A549 (cell line): ENCODE results near the gene AGTRAP. TPM values are rescaled to one million over a fixed set of nuclear protein-coding genes. Genes with fewer than 3 reads are reported as not detected.

ENCODE experiments used
- ATAC-seq, 2 experiments: fragments of 200-7000 bp in 1 of 2; fragments of >200 bp in 1 of 2; cut with Nextera tagmentation in 1 of 2; cut with Tn5 transposase in 1 of 2; 3 replicates each; pipeline versions ENCODE4 v1.8.0 to v1.9.1; 2018 to 2020; ENCODE audit warnings: mild to moderate bottlenecking in 1 of 2, moderate library complexity in 1 of 2
- CTCF ChIA-PET: fragments of 300-600 bp; sonication (Branson Sonifier 250); formaldehyde crosslinking; extraction: SDS; loops from one replicate; lab custom pipeline; 2021; ENCODE audit warnings: antibody characterized with exemption, inconsistent platforms; lab: Yijun Ruan, JAX
- POLR2A ChIA-PET: fragments of 350-600 bp; formaldehyde crosslinking; extraction: SDS; loops from one replicate; lab custom pipeline; 2021; ENCODE audit warnings: antibody characterized with exemption, inconsistent platforms; lab: Yijun Ruan, JAX
- DNase-seq, 2 experiments: peaks; one replicate each; pipeline versions ENCODE4 v3.0.0 to v3.0.0-alpha.2; 2011 to 2016; ENCODE audit warnings: low read depth in 1 of 2, low spot score in 1 of 2
- FAIRE-seq: peaks from 2 replicates; lab custom pipeline; 2011; peaks lifted over from hg19 to GRCh38; lab: Jason Lieb, UNC
- H3K27ac ChIP-seq, 2 experiments: fragments of >200 bp; sonication (Bioruptor Twin); formaldehyde crosslinking; 3 replicates each; pipeline ENCODE4 v1.5.1; 2016 to 2017
- H3K4me1 ChIP-seq: fragments of >200 bp; sonication (Bioruptor Twin); formaldehyde crosslinking; 3 replicates; pipeline ENCODE4 v1.6.1; 2016
- H3K4me2 ChIP-seq: fragments of >200 bp; sonication (Bioruptor Twin); formaldehyde crosslinking; 3 replicates; pipeline ENCODE4 v1.6.1; 2016
- H3K4me3 ChIP-seq: fragments of >200 bp; sonication (Bioruptor Twin); formaldehyde crosslinking; 3 replicates; pipeline ENCODE4 v1.5.1; 2016
- H3K9me3 ChIP-seq: fragments of >200 bp; sonication (Bioruptor Twin); formaldehyde crosslinking; 3 replicates; pipeline ENCODE4 v1.6.1; 2016
- ESRRA ChIP-seq: fragments of 150-350 bp; IDR thresholded peaks from 2 replicates; pipeline ENCODE4 v1.6.1; 2014; ENCODE audit warnings: mild to moderate bottlenecking, low read length, borderline replicate concordance
- FOSB ChIP-seq: fragments of 250-450 bp; sonication (Bioruptor Pico); IDR thresholded peaks from 2 replicates; pipeline ENCODE4 v1.5.0; 2020; ENCODE audit warnings: mild to moderate bottlenecking, moderate library complexity
- FOXS1 ChIP-seq: fragments of 250-450 bp; sonication (Bioruptor Pico); IDR thresholded peaks from 2 replicates; pipeline ENCODE4 v1.5.0; 2020; ENCODE audit warnings: mild to moderate bottlenecking, moderate library complexity
- HOXB13 ChIP-seq: fragments of 250-450 bp; sonication (Bioruptor Pico); IDR thresholded peaks from 2 replicates; pipeline ENCODE4 v1.5.0; 2020; ENCODE audit warnings: low read depth, mild to moderate bottlenecking, moderate library complexity
- KDM1A ChIP-seq: fragments of 200-600 bp; sonication (generic); IDR thresholded peaks from 2 replicates; pipeline ENCODE4 v1.6.1; 2016; ENCODE audit warnings: low read depth, mild to moderate bottlenecking
- NPAS2 ChIP-seq: fragments of 250-450 bp; sonication (Bioruptor Pico); IDR thresholded peaks from 2 replicates; pipeline ENCODE4 v1.8.0; 2022; ENCODE audit warnings: mild to moderate bottlenecking, moderate library complexity, borderline replicate concordance
- PHF8 ChIP-seq: fragments of 200-600 bp; sonication (generic); IDR thresholded peaks from 2 replicates; pipeline ENCODE4 v1.6.1; 2016; ENCODE audit warnings: low read depth, mild to moderate bottlenecking, antibody characterized with exemption, moderate library complexity, borderline replicate concordance
- RAD21 ChIP-seq, 2 experiments: fragments of >200 bp in 1 of 2; sonication (Bioruptor Twin) in 1 of 2; formaldehyde crosslinking in 1 of 2; IDR thresholded peaks in 1 of 2; conservative IDR thresholded peaks in 1 of 2; 2 replicates in 1 of 2; 3 replicates in 1 of 2; pipeline ENCODE4 v1.6.1; 2012 to 2018; ENCODE audit warnings: inconsistent platforms in 1 of 2
- RARB ChIP-seq: fragments of 250-450 bp; sonication (Bioruptor Pico); IDR thresholded peaks from 2 replicates; pipeline ENCODE4 v1.8.0; 2021; ENCODE audit warnings: mild to moderate bottlenecking, moderate library complexity
- RFX5 ChIP-seq: fragments of 450-650 bp; IDR thresholded peaks from 2 replicates; pipeline ENCODE4 v1.7.1; 2014; ENCODE audit warnings: antibody characterized with exemption, mild to moderate bottlenecking, moderate library complexity
- SREBF2 ChIP-seq: fragments of 450-650 bp; IDR thresholded peaks from 2 replicates; pipeline ENCODE4 v1.6.1; 2014; ENCODE audit warnings: mild to moderate bottlenecking, moderate library complexity
- TFCP2L1 ChIP-seq: fragments of 250-450 bp; sonication (Bioruptor Pico); IDR thresholded peaks from 2 replicates; pipeline ENCODE4 v1.5.0; 2021; ENCODE audit warnings: mild to moderate bottlenecking
- TP53 ChIP-seq: fragments of 250-450 bp; sonication (Bioruptor Pico); IDR thresholded peaks from 2 replicates; pipeline ENCODE4 v1.5.0; 2021; ENCODE audit warnings: mild to moderate bottlenecking, moderate library complexity
- ZFP36 ChIP-seq: fragments of 450-650 bp; IDR thresholded peaks from 2 replicates; pipeline ENCODE4 v1.6.1; 2014; ENCODE audit warnings: borderline replicate concordance; ENCODE audit not compliant: partially characterized antibody
- ZNF302 ChIP-seq: fragments of 250-450 bp; sonication (Bioruptor Pico); IDR thresholded peaks from 2 replicates; pipeline ENCODE4 v1.9.0; 2021; ENCODE audit warnings: inconsistent platforms, mild to moderate bottlenecking, moderate library complexity
- ZSCAN20 ChIP-seq: fragments of 250-450 bp; sonication (Bioruptor Pico); IDR thresholded peaks from 2 replicates; pipeline ENCODE4 v1.8.0; 2022; ENCODE audit warnings: mild to moderate bottlenecking, moderate library complexity
- WGBS: methylation state at CpG from one replicate; pipeline ENCODE4 v1.1.6; 2017; ENCODE audit errors: missing lambda C conversion rate; 5-methylcytosine and 5-hydroxymethylcytosine counted together
- polyA plus RNA-seq, 4 experiments: library from polyadenylated mRNA; depleted of rRNA in 3 of 4; stranded (reverse); fragments of >200 nt; fragmentation: RNase III in 1 of 4; extraction: RNeasy Plus Mini Kit Qiagen cat#74134 plus additional on column Dnase treatment in 1 of 4; gene quantifications; 2 replicates in 3 of 4; 3 replicates in 1 of 4; pipeline ENCODE4 v1.2.3, GENCODE V29; 2011 to 2017
- TF ChIP-seq, protein P1 (sequence below): IDR thresholded peaks from 2 replicates; pipeline ENCODE4 v1.6.1; 2012; ENCODE audit warnings: low read depth, borderline replicate concordance
- TF ChIP-seq, protein P2 (sequence below): fragments of 450-650 bp; IDR thresholded peaks from 2 replicates; pipeline ENCODE4 v1.6.1; 2014; ENCODE audit warnings: antibody characterized with exemption
- TF ChIP-seq, protein P3 (sequence below): fragments of 250-450 bp; sonication (Bioruptor Pico); IDR thresholded peaks from 2 replicates; pipeline ENCODE4 v1.5.0; 2021; ENCODE audit warnings: mild to moderate bottlenecking, moderate library complexity, borderline replicate concordance
- TF ChIP-seq, protein P4 (sequence below): fragments of >200 bp; sonication (Bioruptor Twin); formaldehyde crosslinking; IDR thresholded peaks from 2 replicates; pipeline ENCODE4 v1.6.1; 2016

The AGTRAP gene
- polyA plus RNA-seq, 2 of the 4 experiments (the other 2 are of a cell fraction) = 26.9 to 57.5 TPM

DNA sequence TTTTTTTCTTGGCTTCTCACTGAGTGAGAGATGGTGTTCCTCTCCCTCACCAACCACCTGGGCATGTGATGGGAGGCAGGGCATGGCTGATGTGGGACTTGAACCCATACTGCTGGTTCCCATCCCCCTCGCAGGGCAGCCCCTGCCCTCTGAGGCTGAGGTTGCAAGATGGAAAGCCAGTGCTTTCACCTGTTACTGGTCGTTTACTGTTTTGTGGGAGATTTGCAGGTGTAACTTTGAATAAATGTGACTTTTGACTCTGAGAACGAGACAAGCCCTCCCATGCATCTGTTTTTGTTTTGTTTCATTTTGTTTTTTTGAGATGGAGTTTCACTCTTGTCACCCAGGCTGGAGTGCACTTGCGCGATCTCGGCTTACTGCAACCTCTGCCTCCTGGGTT, 47.6 kb downstream of the AGTRAP start:
- TF ChIP-seq, protein P1, sequence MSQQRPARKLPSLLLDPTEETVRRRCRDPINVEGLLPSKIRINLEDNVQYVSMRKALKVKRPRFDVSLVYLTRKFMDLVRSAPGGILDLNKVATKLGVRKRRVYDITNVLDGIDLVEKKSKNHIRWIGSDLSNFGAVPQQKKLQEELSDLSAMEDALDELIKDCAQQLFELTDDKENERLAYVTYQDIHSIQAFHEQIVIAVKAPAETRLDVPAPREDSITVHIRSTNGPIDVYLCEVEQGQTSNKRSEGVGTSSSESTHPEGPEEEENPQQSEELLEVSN = no peak
- no peak for TF ChIP-seq RAD21 (conservative IDR thresholded peaks at IDR 0.05 in 1 of 2, IDR thresholded peaks at IDR 0.05 in 1 of 2)
- TF ChIP-seq NPAS2 (CRISPR knock-in tag) = no peak
- TF ChIP-seq PHF8 = no peak
- ATAC-seq = no peak
- ChIA-PET CTCF (interaction anchor here (1.4 to 4.7 kb wide), 3 partner anchors 9 to 22 kb away, joined by 5 to 26 read pairs (median 7); partner anchors contain the start of gene C1orf167), POLR2A (no interaction called here)
- 79% methylated on average over 5 of the region's 6 CpGs for WGBS
- no peak overlapping the region for H3K27ac ChIP-seq
- no peak for DNase-seq
- H3K4me1 ChIP-seq = peaks cover 10% of the 10 kb centered on the region
- no peak for FAIRE-seq
- H3K4me2 ChIP-seq = no peak overlapping the region
- no peak overlapping the region for H3K4me3 ChIP-seq
- no peaks in the 10 kb centered on the region for H3K9me3 ChIP-seq

DNA sequence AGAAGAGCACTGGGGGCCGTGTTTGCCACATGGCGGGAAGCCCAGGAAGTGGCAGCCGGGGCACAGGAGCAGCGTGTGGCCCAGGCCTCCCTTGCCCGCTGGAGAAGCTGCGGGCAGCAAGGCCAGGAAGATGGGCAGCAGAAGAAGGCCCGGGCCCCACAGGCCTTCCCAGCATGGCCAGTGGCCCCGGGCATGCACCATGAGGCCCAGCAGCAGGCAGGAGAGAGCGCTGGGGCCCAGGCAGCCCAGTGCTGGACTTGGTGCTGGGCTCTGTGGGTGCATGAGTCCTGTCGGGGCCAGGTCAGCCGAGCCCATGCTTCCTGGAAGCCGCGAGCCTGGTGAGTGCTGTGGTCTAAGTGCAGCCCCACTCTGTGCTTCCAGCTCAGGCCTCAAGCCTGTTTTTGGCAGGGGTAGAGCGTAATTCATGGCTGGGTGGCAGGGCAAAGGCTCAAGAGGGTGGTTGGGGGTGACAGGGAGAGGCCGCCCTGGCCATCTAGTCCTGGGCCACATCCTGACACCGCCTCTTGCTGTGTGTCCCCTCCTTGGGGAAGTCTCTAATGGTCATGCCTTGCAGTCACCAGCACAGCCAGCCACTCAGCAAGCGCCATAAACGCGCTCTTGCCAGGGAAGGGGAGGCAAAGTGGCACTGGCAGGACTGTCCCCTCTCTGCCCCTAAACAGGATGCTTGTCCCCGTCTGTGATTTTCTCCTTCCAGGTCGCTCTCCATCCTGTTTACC, 48.5 kb downstream of the AGTRAP start:
- FAIRE-seq = no peak
- no peak overlapping the region; the same call in 2 of the 3 replicates for H3K4me3 ChIP-seq
- ChIA-PET POLR2A (no interaction called here), CTCF (interaction anchor here (0.6 to 4.7 kb wide), 11 partner anchors 10 to 65 kb away, joined by 3 to 26 read pairs (median 5); partner anchors contain the start of gene C1orf167)
- peaks cover 10% of the 10 kb centered on the region for H3K4me1 ChIP-seq
- no peak for DNase-seq
- peak; percentile 6; a peak in 3 of 6 replicates for ATAC-seq
- H3K27ac ChIP-seq = peak overlapping the region; percentile 38 to 77; a peak in 4 of 6 replicates
- H3K9me3 ChIP-seq = no peaks in the 10 kb centered on the region
- 73% methylated on average over 4 of the region's 21 CpGs for WGBS
- TF ChIP-seq ZFP36 = no peak
- TF ChIP-seq TP53 = no peak
- no peak for TF ChIP-seq RFX5
- TF ChIP-seq HOXB13 (CRISPR knock-in tag) = no peak
- TF ChIP-seq TFCP2L1 = no peak
- TF ChIP-seq, protein P2, sequence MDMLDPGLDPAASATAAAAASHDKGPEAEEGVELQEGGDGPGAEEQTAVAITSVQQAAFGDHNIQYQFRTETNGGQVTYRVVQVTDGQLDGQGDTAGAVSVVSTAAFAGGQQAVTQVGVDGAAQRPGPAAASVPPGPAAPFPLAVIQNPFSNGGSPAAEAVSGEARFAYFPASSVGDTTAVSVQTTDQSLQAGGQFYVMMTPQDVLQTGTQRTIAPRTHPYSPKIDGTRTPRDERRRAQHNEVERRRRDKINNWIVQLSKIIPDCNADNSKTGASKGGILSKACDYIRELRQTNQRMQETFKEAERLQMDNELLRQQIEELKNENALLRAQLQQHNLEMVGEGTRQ = no peak
- TF ChIP-seq, protein P3, sequence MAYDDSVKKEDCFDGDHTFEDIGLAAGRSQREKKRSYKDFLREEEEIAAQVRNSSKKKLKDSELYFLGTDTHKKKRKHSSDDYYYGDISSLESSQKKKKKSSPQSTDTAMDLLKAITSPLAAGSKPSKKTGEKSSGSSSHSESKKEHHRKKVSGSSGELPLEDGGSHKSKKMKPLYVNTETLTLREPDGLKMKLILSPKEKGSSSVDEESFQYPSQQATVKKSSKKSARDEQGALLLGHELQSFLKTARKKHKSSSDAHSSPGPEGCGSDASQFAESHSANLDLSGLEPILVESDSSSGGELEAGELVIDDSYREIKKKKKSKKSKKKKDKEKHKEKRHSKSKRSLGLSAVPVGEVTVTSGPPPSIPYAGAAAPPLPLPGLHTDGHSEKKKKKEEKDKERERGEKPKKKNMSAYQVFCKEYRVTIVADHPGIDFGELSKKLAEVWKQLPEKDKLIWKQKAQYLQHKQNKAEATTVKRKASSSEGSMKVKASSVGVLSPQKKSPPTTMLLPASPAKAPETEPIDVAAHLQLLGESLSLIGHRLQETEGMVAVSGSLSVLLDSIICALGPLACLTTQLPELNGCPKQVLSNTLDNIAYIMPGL (CRISPR knock-in tag) = no peak
- TF ChIP-seq FOXS1 (CRISPR knock-in tag) = no peak
- TF ChIP-seq ESRRA = no peak
- no peak for TF ChIP-seq RARB (CRISPR knock-in tag)
- TF ChIP-seq FOSB (CRISPR knock-in tag) = no peak
- no peak for TF ChIP-seq SREBF2
- TF ChIP-seq KDM1A = no peak
- TF ChIP-seq ZSCAN20 = no peak
- TF ChIP-seq, protein P4, sequence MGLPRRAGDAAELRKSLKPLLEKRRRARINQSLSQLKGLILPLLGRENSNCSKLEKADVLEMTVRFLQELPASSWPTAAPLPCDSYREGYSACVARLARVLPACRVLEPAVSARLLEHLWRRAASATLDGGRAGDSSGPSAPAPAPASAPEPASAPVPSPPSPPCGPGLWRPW = no peak
- no peak for TF ChIP-seq ZNF302
- peak overlapping the region; percentile 70 for H3K4me2 ChIP-seq
